Measurements from ENCODE around the gene SLC25A12.
"Not testable (repeated sequence)": the region's sequence is repeated elsewhere in the genome, so short reads cannot be mapped to it uniquely, and the experiment has no call there.

- not testable (repeated sequence) for TF ChIP-seq POLR2A, CTCF (IDR thresholded peaks at IDR 0.05)
Measured at GRCh38 chr2:171774581-171774980, 119.5 kb downstream of the SLC25A12 start.

Measured in Peyer's patch (tissue), 4 donors.